Measurements from ENCODE around the gene UBE2O.

Gene UBE2O

GRCh38 chr17:76485569-76485968 lies 32.6 kb upstream of the UBE2O start:
- FAIRE-seq (no peak), DNase-seq (ENCODE audit: low spot score) (no peak)

GRCh38 chr17:76484228-76484725 lies 31.3 kb upstream of the UBE2O start:
- no peak for FAIRE-seq
- DNase-seq (ENCODE audit: low spot score): no peak

GRCh38 chr17:76481071-76481655 lies 28.2 kb upstream of the UBE2O start:
- FAIRE-seq (no peak), DNase-seq (ENCODE audit: low spot score) (no peak)

- DNase-seq (ENCODE audit: low spot score): no peak
Observed at GRCh38 chr17:76480632-76481031, 27.7 kb upstream of the UBE2O start.

GRCh38 chr17:76479515-76480060 lies 26.6 kb upstream of the UBE2O start:
- no peak for FAIRE-seq
- DNase-seq (ENCODE audit: low spot score): no peak

More at GRCh38 chr17:76480632-76481031, 27.7 kb upstream of the UBE2O start:
- no peak for FAIRE-seq

- DNase-seq (ENCODE audit: low spot score): no peak
Observed at GRCh38 chr17:76478730-76479514, 26.0 kb upstream of the UBE2O start.

GRCh38 chr17:76478097-76478496 lies 25.1 kb upstream of the UBE2O start:
- no peak for FAIRE-seq
- DNase-seq (ENCODE audit: low spot score): no peak

More at GRCh38 chr17:76478730-76479514, 26.0 kb upstream of the UBE2O start:
- peak; percentile 50 for FAIRE-seq

- DNase-seq (ENCODE audit: low spot score): no peak
- no peak for FAIRE-seq
Observed at GRCh38 chr17:76477576-76477975, 24.6 kb upstream of the UBE2O start.

GRCh38 chr17:76476736-76477135 lies 23.8 kb upstream of the UBE2O start:
- no peak for DNase-seq (ENCODE audit: low spot score)
- no peak for FAIRE-seq

GRCh38 chr17:76475302-76475701 lies 22.4 kb upstream of the UBE2O start:
- no peak for DNase-seq (ENCODE audit: low spot score)
- peak; percentile 9 for FAIRE-seq

GRCh38 chr17:76474894-76475293 lies 21.9 kb upstream of the UBE2O start:
- FAIRE-seq (no peak), DNase-seq (ENCODE audit: low spot score) (no peak)

GRCh38 chr17:76474238-76474637 lies 21.3 kb upstream of the UBE2O start:
- FAIRE-seq: no peak

GRCh38 chr17:76473541-76473985 lies 20.6 kb upstream of the UBE2O start:
- no peak for DNase-seq (ENCODE audit: low spot score)
- FAIRE-seq: no peak

More at GRCh38 chr17:76474238-76474637, 21.3 kb upstream of the UBE2O start:
- no peak for DNase-seq (ENCODE audit: low spot score)

- DNase-seq (ENCODE audit: low spot score): no peak
Observed at GRCh38 chr17:76472726-76473125, 19.8 kb upstream of the UBE2O start.

GRCh38 chr17:76472258-76472645 lies 19.3 kb upstream of the UBE2O start:
- no peak for FAIRE-seq
- DNase-seq (ENCODE audit: low spot score): no peak

More at GRCh38 chr17:76472726-76473125, 19.8 kb upstream of the UBE2O start:
- FAIRE-seq: no peak

- DNase-seq (ENCODE audit: low spot score) (no peak), FAIRE-seq (no peak)
Observed at GRCh38 chr17:76471498-76472257, 18.7 kb upstream of the UBE2O start.

- DNase-seq (ENCODE audit: low spot score) (no peak), FAIRE-seq (no peak)
Observed at GRCh38 chr17:76469991-76470739, 17.2 kb upstream of the UBE2O start.

GRCh38 chr17:76469076-76469990 lies 16.4 kb upstream of the UBE2O start:
- no peak for FAIRE-seq
- no peak for DNase-seq (ENCODE audit: low spot score)

GRCh38 chr17:76468634-76469010 lies 15.7 kb upstream of the UBE2O start:
- FAIRE-seq: no peak

More at GRCh38 chr17:76468634-76469010, 15.7 kb upstream of the UBE2O start:
- DNase-seq (ENCODE audit: low spot score): no peak

All from urothelium cell line (cell line).